ENCODE data around the gene GLIS1.

- TF ChIP-seq, protein P1, sequence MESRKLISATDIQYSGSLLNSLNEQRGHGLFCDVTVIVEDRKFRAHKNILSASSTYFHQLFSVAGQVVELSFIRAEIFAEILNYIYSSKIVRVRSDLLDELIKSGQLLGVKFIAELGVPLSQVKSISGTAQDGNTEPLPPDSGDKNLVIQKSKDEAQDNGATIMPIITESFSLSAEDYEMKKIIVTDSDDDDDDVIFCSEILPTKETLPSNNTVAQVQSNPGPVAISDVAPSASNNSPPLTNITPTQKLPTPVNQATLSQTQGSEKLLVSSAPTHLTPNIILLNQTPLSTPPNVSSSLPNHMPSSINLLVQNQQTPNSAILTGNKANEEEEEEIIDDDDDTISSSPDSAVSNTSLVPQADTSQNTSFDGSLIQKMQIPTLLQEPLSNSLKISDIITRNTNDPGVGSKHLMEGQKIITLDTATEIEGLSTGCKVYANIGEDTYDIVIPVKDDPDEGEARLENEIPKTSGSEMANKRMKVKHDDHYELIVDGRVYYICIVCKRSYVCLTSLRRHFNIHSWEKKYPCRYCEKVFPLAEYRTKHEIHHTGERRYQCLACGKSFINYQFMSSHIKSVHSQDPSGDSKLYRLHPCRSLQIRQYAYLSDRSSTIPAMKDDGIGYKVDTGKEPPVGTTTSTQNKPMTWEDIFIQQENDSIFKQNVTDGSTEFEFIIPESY (IDR thresholded peaks at IDR 0.05; ENCODE audit: extremely low read depth, insufficient replicate concordance, low read length), result no peak
- TF ChIP-seq CTCF (IDR thresholded peaks at IDR 0.05 in 2 of 3, conservative IDR thresholded peaks at IDR 0.05 in 1 of 3; ENCODE audit: borderline replicate concordance in 1 of 3, insufficient read depth in 1 of 3, low read depth in 2 of 3, low read length in 2 of 3), result no peak
- TF ChIP-seq SP1 (IDR thresholded peaks at IDR 0.05; ENCODE audit: low read depth), result no peak
- TF ChIP-seq RAD21 (IDR thresholded peaks at IDR 0.05; ENCODE audit: low read depth), result no peak
- no peak for TF ChIP-seq EZH2 (IDR thresholded peaks at IDR 0.05)
- TF ChIP-seq POLR2A (IDR thresholded peaks at IDR 0.05; ENCODE audit: borderline replicate concordance, extremely low read depth, insufficient read depth, insufficient read length), result no peak
- no peak for TF ChIP-seq ZFX (IDR thresholded peaks at IDR 0.05)
- TF ChIP-seq POLR2AphosphoS5 (IDR thresholded peaks at IDR 0.05; ENCODE audit: low read depth, low read length), result no peak
- TF ChIP-seq EGR1 (IDR thresholded peaks at IDR 0.05; ENCODE audit: low read depth), result no peak
Measured at GRCh38 chr1:53506355-53507050, 232.5 kb downstream of the GLIS1 start.
